Measurements from ENCODE around the gene ZSCAN5C. TPM values are rescaled to one million over a fixed set of nuclear protein-coding genes. Genes with fewer than 3 reads are reported as not detected.
A peak's percentile ranks its signal among the peaks of the same experiment; 100 is the strongest.
"Not testable (repeated sequence)": the region's sequence is repeated elsewhere in the genome, so short reads cannot be mapped to it uniquely, and the experiment has no call there.

The ZSCAN5C gene
- total RNA-seq, 1 donor from 2014 or later, result not detected

- not testable (repeated sequence) for ATAC-seq; DNase-seq (ENCODE audit: low spot score)
- intact Hi-C loops (cut with DNase I), result loop anchor here (5.0 kb wide), 1 partner anchor 1637 kb away; no protein-coding TSS in a partner anchor
Measured at GRCh38 chr19:56248736-56249338, 46.8 kb downstream of the ZSCAN5C start.

- peak; percentile 49 for ATAC-seq
- intact Hi-C loops (cut with DNase I), result no loop called here
- peak; percentile 75 for DNase-seq (ENCODE audit: low spot score)
Measured at GRCh38 chr19:56252699-56253422, 50.8 kb downstream of the ZSCAN5C start.

- intact Hi-C loops (cut with DNase I), result no loop called here
- ATAC-seq (no peak), DNase-seq (ENCODE audit: low spot score) (no peak)
Measured at GRCh38 chr19:56253737-56254136, 51.7 kb downstream of the ZSCAN5C start.

- ATAC-seq (no peak), DNase-seq (ENCODE audit: low spot score) (no peak)
- intact Hi-C loops (cut with DNase I), result no loop called here
Measured at GRCh38 chr19:56258272-56258671, 56.2 kb downstream of the ZSCAN5C start.

Other genes with a start within 250 kb of the ZSCAN5C start
- gene NLRP5, start 215.5 kb upstream of the ZSCAN5C start, total RNA-seq, result not detected
- 24.6 TPM for gene ZNF787, start 81.0 kb upstream of the ZSCAN5C start, total RNA-seq
- gene ZNF444, start 61.0 kb upstream of the ZSCAN5C start, total RNA-seq, result 32.5 TPM
- gene GALP, start 26.3 kb upstream of the ZSCAN5C start, total RNA-seq, result not detected
- not detected for gene ZSCAN5B, start 4.5 kb upstream of the ZSCAN5C start, total RNA-seq
- gene EDDM13, start 70.5 kb downstream of the ZSCAN5C start, total RNA-seq, result not detected
- 12.3 TPM for gene ZSCAN5A, start 112.6 kb downstream of the ZSCAN5C start, total RNA-seq
- gene ZNF582, start 191.3 kb downstream of the ZSCAN5C start, total RNA-seq, result 5.5 TPM
- gene ZNF583, start 202.1 kb downstream of the ZSCAN5C start, total RNA-seq, result 11.2 TPM

Data from sciatic nerve (tissue), 2 donors.